NCI-H345 (cell line): ENCODE data around the gene RAPGEF6.
"Not testable (repeated sequence)": the region's sequence is repeated elsewhere in the genome, so short reads cannot be mapped to it uniquely, and the experiment has no call there.

ENCODE experiments used
- DNase-seq: peaks from one replicate; lab custom pipeline; 2025; lab: John Stamatoyannopoulos, UW

The RAPGEF6 gene

DNA sequence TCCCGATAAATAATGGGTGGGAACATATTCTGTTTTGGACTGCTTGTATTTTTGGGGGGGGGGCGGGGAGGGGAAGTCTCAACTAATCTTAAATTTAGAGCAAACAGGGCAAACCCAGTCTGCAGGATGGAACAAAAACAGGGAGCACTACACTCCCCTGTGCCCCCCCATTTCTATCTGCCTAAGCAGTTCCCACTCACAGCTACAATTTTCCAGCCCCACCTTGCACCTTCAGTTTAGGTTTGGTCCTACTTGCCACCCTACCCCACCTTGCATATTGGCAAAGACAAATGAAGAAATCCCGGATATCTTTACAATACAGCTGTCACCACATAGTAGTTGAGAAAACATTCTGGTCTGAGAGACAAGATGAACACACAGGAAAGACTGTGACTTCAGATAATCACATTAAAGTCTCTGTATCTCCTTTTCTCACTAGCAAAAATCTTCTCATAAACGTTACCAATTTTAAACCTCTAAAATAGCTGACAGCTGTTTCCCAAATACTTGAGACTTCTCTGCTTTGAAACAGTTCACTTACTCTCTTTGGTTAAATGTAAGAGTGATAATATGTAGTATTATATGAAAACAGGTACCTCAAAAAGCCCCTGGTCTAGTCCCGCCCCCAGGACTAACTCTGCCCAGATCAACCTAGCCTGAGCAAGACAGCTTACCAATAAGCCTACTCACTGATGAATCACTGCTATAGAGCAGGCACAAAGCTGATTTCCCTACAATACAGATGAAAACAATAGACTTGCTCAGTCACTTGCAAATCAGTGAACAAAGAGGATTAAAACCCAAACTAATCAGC is 5.2 kb upstream of the RAPGEF6 start:
- DNase-seq, result no peak

DNA sequence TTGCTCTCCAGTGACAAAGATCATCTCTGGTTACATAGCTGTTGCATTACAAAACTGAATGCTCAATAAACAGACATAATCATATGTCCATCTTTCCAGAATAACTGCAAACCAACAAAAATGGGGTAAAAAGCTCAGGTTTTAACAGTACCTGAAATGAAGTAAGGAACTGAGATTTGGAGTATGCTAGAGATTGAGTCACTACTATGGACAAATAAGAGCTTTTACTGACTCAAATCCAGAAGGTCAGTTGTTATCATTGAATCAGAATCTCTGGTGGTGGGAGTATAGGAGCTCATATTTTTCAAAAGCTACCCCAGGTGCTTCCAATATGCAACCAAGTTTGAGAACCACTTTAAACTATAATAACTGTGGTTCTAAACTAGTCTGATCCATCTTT is 4.1 kb upstream of the RAPGEF6 start:
- no peak for DNase-seq

DNA sequence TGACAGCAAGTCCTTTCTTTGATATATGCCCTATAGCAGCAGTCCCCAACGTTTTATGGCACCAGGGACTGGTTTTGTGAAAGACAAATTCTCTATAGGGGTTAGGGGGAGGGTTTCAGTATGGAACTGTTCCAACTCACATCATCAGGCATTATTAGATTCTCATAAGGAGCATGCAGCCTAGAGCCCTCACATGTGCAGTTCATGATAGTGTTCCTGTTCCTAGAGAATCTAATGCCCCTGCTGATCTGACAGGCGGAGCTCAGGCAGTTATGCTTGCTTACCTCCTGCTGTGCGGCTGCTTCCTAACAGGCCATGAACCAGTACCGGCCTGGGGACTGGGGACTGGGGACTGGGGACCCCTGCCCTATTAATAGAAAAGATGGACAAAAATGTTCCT is 2.7 kb upstream of the RAPGEF6 start:
- no peak for DNase-seq

DNA sequence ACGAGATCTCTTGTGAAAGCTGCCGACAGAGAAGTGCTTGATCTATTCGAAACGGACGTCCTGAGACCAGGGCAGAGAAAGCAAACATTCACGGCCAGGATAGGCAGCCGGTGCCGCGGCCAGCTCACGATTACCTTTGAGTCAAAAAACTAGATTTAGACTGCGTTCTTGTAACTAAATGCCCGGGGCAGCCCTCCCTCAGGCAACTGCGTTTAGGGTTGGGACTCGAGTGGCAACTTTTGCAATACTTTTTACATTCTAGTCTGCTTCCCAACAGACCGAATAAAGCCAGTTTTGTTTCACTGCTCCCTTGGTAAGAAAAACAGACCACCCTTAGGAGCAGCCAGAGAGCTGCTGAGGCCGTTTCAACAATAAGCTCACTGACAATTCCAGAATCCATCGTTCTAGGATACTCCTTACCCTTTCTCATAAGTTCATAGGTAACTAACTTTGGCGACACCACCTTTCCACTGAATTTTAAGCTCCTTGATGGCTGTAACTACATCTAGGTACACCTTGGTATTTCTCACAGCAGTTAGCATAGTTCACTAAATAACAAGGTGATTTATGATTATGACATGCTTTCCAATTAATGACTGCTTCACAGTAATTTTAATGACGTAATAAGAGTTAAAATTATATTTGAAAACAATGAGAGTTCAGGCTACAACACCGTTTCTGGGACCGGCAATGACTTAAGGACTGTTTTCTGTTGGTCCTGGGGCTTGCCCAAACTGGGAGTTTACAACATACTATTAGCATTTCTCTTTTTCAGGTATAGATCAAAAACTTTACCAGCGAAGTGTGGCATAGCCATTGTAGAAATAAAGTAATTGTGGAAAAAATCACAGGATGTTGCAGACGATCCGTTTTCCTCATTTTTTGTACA is 899 bp upstream of the RAPGEF6 start:
- peak; percentile 52 for DNase-seq

DNA sequence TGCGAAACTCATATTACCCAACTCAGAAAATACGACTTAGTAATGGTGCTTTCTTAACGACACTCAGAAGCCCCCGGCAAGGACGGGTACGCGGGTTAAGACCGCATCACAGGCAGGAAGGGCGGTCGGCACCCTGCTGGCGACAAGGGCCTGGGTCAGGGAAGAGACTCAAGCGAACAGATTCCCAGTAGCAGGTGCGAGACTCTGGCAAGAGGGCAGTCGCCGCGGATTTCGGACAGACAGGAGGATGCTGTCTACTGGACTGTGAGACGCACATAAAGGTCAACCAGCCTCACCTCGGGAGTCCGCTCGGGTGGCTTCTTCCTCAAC is 398 bp downstream of the RAPGEF6 start:
- DNase-seq, result peak; percentile 37

DNA sequence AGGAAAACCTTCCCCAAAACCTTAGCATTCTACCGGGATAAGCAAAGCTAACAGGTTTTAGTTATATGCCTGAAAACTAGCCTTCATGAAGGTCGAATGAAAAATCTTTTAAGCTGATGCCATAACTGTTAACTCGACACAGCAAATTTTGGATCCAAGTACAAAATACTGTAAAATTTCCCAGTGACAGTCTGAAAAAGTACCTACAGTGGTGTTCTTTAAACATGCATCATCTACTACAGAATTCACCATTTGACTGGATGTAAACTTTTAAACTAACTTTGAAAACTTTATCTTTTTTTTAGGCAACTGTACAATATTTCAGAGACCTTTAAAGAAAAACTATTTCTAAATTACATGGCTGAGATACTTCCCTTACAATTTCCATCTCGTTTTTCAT is 791 bp downstream of the RAPGEF6 start:
- no peak for DNase-seq

DNA sequence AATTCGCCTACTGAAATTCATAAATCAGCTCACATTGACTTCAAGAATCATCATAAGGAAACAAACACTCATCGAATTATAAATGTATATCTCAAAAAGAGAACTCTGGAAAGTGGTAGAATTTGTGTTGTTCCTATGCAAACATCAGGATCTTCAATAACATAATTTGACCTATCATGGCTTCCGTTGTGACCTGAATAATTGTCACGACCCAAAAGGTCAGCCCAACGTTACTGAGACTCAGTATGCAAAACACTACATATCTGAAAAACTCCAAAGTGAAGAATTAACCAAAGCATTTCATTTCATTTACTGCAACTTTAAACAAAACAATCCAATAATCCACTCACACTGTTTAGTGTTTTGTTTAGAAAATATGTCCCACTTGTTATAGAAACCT is 1.2 kb downstream of the RAPGEF6 start:
- DNase-seq, result no peak

DNA sequence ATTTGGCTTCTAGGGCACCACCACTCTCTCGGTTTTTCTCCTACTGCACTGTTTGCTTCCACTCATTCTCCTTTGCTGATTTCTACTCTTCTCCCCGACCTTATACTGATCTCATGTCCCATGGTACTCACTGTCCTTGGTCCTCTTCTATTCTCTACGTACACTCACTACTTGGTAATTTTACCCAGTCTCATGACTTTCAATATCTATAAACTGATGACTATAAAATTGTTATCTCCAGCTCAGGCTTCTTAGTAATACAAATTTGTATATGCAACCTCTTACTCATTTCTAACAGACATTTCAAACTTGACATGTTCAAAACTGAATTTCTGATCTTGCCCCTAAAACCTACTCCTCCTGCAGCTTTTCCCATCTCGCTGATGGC is 4.1 kb downstream of the RAPGEF6 start:
- no peak for DNase-seq

DNA sequence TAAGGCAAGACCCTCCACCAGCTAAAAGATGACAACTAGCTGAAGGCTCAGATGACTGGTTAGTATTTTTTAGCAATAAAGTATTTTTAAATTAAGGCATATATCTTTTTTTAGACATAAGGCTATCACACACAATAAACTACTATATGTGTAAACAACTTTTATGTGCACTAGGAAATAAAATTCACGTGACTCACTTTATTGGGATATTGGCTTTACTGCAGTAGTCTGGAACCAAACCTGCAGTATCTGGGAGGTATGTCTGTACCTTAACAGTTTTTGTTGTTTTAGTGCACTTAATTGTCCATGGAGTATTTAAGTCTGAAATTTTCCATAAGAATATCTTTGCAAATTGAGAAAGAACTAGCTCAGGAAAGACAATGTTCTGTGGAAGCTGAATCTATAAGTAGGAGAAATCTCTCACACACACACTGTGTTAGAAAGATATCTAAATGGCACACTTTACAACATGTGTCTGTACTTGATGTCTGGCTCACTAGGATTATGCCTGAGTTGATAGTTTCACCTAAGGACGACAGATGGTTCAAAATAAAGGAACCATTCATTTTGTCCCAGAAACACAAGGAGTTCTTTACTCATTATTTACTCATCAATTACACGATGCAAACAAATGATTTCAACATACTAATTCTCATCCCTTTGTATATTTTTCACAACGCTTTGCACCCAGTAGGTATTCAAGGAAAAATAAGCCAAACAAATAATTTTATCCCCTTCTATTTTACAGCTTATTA is 4.6 kb downstream of the RAPGEF6 start:
- no peak for DNase-seq

DNA sequence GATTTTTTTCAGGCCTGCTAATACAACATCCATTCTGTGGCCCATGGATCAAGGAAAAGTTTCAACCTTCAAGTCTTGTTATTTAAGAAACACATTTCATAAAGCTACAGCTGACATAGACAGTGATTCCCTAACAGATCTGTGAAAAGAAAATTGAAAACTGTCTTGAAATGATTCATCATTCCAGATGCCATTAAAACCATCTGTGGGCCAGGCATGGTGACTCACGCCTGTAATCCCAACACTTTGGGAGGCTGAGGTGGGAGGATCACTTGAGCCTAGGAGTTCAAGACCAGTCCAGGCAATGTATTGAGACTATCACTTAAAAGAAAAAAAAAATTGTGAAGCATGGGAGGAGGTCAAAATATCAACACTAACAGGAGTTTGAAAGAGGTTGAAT is 6.0 kb downstream of the RAPGEF6 start:
- no peak for DNase-seq

DNA sequence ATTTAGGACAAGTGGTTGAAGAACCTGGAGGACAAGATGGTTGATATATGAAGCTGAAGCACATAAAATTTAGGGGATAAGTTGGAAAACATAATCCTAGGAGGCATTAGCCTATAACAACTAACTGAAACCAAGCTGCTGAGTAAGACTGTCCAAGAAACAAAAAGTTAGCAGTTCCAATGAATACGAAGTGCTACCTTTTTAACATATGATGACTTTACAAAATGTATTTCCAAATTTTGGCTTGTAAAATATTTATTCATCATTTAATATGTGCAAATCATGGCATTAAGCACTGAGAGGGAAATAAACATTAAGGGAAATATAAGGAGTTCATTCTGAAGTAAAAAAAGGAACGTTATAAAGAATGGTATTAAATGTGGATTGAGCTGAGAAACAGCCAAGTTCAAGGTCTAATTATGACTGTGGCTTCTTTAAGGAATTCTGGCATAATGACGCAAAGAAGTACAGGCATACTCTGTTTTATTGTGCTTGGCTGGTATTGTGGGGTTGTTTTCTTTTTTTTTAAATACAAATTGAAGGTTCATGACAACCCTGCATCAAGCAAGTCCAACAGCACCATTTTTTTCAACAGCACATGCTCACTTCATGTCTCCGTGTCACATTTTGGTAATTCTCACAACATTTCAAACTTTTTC is 7.7 kb downstream of the RAPGEF6 start:
- DNase-seq, result no peak

DNA sequence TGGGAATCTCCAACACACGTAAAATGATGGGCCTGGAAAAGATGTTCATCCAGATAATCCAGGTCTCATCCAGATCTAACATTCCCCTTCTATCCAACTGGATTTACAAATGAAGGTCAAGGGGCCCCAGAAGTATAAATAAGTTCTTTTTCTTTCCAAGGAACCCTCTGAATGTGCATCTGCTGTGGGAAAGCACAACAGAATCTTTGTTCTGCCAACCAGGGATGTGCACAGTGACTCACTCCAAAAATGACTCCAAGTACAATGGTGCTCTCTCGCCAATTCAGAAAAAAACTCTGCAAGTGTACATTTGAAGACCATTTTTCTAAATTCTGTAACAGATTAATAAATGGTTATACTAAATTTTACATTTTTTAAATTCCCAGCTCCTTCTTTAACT is 12.4 kb downstream of the RAPGEF6 start:
- DNase-seq, result no peak

DNA sequence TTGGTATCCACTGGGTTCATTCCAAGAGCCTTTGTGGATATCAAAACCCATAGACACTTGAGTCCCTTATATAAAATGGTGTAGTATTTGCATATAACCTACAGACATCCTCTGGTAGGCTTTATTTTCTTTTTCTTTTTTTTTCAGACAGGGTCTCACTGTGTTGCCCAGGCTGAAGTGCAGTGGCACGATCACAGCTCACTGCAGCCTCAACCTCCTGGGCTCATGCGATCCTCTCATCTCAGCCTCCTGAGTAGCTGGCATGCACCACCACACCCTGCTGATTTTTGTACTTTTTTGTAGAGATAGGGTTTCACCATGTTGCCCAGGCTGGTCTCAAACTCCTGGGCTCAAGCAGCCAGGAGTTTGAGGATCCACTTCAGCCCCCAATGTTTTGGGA is 13.9 kb downstream of the RAPGEF6 start:
- DNase-seq, result not testable (repeated sequence)

DNA sequence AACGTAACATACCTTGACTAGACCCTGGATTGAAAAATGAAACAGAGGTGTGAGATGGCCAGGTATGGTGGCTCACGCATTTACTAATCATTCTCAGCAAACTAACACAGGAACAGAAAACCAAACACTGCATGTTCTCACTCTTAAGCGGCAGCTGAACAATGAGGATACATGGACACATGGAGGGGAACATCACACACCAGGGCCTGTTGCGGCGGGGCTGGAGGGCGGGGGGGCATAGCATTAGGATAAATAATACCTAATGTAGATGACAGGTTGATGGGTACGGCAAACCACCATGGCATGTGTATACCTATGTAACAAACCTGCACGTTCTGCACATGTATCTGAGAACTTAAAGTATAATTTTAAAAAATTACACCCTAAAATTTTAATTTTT is 15.9 kb downstream of the RAPGEF6 start:
- no peak for DNase-seq

DNA sequence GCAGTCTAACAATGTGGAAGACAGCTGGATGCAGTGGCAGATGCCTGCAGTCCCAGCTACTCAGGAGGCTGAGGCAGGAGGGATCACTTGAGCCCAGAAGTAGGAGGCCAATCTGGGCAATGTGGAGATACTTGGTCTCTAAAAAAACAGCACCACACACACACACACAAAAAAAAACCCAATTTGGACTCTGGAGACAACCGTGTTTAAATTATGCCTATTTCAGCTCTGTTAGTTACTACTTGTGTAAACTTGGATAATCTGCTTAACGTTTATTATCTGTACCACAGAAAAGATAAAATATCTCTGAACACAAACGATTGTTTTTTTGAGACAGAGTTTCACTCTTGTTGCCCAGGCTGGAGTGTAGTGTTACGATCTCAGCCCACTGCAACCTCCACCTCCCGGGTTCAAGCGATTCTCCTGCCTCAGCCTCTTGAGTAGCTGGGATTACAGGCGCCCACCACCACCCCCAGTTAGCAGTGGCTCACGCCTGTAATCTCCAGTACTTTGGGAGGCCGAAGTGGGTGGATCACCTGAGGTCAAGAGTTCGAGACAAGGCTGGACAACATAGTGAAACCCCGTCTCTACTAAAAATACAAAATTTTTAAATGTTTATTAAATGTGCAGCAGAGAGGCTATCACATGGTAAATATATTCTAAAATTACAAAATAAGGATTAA is 17.7 kb downstream of the RAPGEF6 start:
- no peak for DNase-seq

DNA sequence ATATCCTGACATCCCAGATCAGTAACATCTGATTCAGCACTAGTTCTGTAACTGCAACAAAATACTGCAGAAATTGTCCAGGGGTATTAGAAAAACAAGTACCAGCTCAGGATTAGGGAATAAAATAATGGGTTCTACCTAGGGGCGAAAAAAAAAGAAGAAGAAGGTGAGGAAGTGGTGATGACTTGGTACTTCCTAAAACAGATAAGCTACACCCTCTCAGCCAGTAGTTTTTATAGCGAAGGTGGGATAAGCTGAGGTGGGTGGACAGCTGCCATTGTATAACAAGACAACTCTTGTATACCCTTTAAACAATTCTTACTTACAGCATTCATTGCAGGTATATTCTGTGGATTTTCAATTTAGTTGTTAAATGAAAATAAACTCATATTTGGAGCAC is 19.1 kb downstream of the RAPGEF6 start:
- DNase-seq, result no peak

DNA sequence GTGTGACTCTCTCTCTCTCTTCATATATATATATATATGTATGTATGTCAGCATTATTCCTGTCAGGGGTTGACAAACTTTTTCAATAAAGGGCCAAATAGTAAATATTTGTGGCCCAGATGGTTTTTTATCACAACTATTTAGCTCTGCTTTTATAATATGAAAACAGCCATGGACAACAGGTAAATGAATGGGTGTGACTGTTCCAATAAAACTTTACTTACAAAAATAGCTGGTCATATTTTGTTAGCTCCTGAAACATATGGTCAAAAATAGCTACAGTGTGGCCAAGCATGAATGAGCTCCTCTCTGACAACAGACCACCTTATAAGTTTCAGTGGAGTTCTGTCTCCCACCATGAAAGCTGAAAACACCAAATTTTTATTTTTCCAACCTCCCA is 21.6 kb downstream of the RAPGEF6 start:
- no peak for DNase-seq

DNA sequence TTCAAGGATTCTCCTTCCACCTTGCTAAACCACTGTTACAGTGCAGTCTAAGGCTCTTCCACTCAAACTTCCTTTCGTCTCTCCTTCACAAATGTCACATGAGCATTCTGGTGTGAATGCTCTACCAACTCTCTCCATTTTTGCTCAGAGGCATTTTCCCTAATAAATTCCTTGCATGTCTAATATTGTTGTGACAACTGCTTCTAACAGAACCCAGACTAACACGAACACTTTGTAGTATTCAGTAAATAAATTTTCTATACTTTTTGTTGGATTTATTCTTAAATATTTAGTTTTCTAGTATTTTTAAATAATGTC is 24.0 kb downstream of the RAPGEF6 start:
- no peak for DNase-seq

DNA sequence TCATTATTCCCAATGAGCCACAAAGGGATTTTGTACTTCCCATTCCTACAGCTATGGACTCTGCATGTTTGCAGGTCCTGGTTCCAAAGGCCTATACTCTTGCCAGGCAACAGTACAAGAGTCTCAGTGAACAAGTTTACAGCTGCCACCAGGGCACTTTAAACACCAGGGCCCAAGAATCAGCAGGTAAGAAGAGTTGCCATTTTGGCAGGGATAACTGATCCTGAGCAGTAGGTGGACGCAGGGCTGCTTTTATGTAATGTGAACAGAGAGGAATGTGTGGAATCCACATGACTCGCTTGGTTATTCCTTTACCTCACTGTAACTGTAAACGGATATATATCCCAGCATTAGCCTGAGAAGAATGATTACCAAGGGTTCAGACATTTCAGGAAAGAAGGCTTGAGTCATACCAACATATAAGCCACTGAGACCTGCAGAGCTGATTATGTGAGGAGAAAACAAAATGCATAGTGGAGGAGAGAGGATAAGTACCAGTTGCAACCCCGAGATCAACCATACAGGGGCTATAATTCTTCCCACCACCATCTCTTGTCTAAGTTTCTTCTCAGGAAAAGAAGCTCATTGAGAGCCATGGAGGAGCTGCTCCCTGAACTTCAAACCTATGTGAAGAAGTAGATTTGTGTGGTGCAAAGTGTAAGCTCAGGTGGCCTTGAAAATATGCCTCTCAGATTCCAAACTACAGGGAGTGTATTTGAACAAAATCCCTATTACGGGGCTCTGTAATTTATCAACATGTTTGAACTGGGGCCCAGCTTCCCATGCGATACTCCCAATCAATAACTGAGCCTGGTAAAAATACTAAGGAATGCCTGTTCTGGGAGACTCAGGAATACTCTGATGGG is 24.6 kb downstream of the RAPGEF6 start:
- DNase-seq, result no peak

DNA sequence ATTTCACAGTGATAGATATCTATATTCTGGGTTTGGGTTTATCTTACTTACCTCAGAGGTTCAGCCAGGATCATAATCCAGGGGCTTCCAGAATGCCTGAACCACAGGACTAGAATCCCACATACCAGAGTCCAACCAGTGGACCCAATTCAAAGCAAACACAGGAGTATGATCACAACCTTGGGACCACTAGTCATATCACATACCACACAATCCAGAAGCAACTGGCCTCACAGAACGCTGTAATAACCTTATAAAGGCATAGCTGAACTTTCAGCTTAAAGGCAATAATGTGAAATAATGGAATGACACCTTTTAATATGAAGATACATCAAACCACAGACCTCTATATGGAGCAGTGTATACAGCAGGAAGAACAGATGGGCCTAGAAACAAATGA is 25.3 kb downstream of the RAPGEF6 start:
- no peak for DNase-seq

DNA sequence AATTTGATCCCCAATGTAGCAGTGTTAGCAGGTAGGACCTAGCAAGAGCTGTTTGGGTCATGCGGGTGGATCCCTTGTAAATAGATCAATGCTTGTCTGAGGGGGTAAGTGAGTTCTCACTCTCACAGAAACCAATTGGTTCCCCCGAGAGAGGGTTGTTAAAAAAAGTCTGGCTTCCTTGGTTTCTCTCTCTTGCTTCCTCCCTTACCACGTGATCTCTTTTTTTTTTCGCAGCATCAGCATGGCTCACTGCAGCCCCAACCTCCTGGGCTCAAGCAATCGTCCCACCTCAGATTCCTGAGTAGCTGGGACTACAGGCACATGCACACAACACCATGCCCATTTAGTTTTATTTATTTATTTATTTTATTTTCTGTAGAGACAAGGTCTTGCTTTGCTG is 26.4 kb downstream of the RAPGEF6 start:
- DNase-seq, result no peak
